NCI-H2107 treated with DMSO at 0.1 percent for 48 hours (cell line): ENCODE data around the gene GPC6.

ENCODE experiments used
- DNase-seq: peaks from one replicate; lab custom pipeline; 2025; ENCODE audit not compliant: unreplicated experiment; lab: John Stamatoyannopoulos, UW

GPC6 gene

DNA sequence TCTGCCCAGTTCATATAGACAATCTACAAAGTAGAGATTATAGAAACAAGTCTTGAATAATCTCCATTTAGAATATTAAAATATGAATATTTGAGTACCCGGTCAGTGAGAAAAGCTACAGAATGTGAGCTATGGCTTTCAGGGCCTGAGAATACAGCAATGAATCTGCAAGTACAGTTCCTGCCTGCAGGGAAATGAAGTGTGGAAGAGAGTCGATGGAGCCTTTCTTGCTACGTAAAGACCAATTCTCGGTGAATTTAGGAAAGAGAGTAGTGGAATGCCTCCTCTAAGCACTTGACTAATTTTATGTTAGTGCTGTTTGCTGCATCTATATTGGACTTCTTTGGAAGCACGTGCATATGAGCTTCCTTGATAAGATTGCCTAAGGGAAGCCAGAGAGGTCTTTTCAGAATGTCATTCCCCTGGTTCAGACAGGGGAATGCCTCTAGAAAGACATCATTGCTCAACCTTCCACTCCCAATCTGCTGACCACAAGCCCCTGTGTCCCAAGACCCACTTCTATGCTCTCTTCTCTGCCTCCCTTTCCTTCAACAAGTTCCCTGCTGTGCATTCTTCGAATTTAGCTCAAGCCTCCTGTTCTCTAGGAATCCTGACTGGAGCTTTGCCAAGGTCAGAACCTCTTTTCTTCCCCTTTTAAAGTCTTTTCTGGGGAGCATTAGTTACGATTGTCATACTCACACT is 41.9 kb downstream of the GPC6 start:
- no peak for DNase-seq

DNA sequence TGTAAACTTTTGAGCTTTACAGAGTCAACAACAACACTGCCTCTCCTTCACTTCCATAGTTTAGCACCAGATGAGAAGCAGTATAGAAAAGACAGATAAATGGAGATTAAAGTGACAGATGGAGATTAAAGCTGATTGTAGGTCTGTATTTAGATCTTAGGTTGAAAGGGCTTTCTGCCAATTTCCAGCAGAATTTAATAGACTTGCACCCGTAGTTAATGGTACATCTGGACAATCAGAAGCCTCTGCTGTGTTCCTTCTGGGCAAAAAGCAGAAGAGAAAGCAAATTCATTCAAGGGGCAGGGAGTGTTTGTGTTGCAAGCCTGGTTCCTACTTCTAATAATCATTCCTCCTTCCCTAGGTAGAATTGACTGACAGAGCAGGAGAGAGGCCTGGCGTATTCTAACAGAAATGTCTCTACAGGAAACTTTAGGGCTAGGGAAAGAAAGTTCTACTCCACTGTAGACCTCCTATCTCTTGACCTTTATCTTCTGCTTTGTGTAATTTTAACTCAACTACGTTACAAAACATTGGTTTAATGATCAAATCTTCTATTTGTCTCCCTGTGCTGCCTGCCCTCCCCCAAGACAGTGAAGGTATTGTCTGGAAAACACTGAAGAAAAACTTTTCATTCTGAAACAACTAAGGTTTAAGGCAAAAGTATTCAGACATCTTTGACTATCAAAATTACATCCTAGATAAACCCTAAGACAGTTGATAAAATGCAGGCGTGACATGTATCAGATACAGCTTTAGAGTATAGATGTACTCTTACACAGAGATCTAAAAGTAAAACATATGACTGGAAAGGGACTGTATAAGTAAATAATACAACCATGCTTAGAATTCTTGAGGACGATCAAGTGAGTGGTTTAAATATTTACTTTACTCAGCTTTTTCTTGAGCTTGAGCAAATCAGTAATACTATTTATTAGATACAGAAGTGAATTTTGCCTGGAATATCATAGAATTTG is 44.4 kb downstream of the GPC6 start:
- DNase-seq, result no peak

DNA sequence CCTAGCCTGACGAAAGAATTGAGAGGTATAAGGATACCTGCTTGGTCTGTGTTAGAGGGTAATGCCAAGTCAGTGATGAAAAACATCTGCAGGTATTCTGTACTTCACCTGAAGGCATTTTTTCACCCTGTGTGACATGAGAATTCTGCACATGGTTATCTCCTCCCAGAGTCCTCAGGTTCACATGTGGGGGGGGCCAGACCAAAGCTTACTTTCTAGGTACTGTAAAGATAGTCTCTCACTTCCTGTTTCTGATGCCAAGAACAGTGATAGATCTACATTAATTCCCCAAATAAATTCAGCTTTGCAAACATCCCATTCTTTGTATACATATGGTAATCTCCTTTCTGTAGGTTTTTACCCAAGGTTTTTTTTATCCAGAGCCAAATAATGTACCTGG is 53.4 kb downstream of the GPC6 start:
- DNase-seq, result no peak

DNA sequence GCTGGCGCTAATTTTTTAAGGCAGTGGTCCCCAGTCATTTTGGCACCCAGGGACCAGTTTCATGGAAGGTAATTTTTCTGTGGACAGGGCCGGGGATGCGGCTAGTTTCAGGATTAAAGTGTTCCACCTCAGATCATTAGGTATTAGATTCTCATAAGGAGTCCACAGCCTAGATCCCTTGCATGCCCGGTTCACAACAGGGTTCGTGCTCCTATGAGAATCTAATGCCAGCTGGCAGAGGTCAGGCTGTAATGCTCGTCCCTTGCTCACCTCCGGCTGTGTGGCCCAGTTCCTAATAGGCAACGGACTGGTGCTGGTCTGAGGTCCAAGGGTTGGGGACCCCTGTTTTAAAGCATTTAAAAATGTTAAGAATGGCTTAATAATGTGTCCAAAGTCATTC is 54.1 kb downstream of the GPC6 start:
- DNase-seq, result no peak

DNA sequence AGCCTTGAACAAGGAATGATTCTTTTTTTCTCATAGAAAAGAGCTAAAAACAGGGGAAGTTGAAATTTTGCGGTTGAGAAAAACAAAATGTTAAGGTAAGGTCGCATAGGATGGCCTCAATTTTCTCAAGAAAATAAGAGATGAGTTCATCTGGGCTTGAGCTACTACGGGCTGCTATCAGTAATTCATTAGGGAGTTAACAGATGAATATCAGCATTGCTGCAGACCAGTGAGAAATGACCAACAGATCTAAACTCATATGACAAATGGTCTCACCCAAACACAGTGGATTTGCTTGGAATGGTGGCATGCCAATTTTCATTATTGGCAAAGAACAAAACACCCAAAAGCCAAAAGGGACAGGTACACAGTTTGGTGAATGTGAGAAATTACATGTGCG is 56.6 kb downstream of the GPC6 start:
- DNase-seq, result no peak

DNA sequence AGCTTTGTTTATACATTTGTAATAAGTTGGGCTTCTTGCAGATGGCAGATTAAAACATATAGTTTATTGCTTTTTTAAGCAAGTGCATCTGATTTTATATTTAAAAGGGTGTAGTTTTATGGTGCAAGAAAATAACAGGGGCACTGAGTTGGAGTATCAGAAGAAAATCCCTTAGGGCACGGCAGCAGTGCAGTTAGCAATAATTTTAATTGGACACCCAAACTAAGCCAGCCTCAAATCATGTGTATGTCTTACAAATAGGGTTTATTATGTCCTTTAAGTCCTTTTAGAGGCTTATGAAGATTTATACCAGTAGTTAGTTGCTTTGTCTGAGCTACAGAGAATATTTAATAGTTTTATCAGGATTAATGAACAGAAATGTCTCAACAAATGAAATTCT is 57.5 kb downstream of the GPC6 start:
- no peak for DNase-seq

- DNase-seq, result no peak
Observed at GRCh38 chr13:93286047-93286446, 59.4 kb downstream of the GPC6 start.

- no peak for DNase-seq
Observed at GRCh38 chr13:93289053-93289452, 62.4 kb downstream of the GPC6 start.

GRCh38 chr13:93289842-93290241 is 63.2 kb downstream of the GPC6 start:
- no peak for DNase-seq

GRCh38 chr13:93290503-93290902 is 63.9 kb downstream of the GPC6 start:
- DNase-seq, result no peak

GRCh38 chr13:93292366-93292765 is 65.8 kb downstream of the GPC6 start:
- no peak for DNase-seq

- no peak for DNase-seq
Observed at GRCh38 chr13:93293710-93294109, 67.1 kb downstream of the GPC6 start.

- no peak for DNase-seq
Observed at GRCh38 chr13:93296584-93296983, 70.0 kb downstream of the GPC6 start.

GRCh38 chr13:93298713-93299112 is 72.1 kb downstream of the GPC6 start:
- DNase-seq, result no peak

DNA sequence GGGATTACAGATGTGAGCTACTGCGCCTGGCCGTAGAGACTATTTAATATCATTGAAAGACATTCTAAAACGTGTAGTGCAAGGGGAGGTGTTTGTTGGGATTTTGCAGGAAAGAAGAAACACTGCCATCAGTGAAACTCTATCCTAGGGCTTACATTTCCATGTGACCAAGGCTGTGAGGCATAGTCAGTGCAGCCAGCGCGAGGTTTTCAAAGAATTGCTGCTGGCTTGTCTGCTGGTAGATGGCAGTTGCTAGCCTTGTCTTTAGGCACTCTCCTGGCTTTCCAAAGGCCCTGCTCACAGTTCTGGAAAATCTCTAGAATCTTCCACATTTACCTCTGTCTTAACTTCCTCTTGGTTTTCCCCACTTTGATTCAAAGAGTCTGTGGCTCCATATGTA is 77.5 kb downstream of the GPC6 start:
- DNase-seq, result no peak

DNA sequence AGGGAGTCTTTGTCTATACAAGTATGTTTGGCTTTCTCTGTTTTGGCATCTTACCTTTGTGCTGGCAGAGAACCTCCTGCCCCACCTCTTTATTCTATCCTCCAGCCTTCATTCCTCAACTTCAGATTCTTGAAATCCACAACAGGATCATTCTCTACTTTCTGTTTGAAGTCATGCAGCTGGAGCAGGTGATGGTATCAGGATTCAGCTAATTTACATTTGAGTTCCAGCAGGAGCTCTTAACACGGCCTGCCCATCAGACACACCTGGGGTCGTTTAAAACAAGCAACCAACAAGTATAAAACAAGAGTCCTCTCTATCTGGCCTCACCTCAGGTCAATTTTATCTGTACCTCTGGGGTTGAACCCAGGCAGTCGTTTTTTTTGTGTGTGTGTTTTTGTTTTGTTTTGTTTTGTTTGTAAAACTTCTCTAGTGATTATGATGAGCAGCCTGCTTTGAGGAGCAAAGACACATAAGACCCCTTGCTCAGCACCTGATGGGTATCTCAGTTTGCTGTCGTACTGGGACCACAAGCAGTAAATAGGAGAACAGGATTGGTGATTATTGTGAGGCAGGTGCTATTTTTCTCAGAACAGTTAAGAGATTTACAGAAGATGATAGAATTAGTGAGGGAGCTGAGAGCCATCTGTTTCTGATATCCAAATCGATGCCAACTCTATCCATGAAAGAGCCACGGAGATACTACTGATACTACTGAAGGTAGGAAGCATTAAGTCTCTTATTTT is 78.4 kb downstream of the GPC6 start:
- DNase-seq, result peak; percentile 57

- DNase-seq, result no peak
Observed at GRCh38 chr13:93305886-93306285, 79.3 kb downstream of the GPC6 start.

DNA sequence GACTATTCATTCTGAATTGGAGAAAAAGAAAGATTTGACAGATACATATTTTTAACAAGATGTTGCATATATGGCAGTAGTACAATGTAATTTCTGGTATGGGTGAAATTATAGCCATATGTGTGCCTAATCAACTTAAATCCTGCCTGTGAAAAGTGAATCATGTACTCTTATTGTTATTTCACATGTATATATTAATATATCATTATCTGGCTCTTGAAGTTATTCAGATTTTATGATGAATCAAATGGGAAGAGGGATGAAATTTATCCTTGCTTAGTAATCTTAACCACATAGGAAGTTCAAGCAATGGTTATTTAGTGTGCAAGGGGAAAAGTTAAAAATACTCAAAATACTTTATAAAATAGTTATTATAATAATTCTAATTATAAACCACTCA is 80.5 kb downstream of the GPC6 start:
- DNase-seq, result no peak

DNA sequence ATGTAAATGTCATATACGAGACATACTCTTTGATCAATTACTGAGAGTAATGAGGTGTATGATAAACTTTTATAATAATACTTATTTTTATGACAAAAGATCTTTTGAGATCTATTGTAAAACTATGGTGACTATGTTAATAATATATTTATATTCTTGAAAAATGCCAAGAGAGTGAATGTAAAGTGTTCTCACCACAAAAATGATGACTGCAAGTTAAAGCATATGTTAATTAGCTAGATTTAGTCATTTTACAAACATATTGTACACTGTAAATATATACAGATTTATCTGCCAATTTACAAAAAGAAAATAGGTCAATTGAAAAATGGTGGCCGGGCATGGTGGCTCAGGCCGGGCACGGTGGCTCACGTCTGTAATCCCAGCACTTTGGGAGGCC is 81.0 kb downstream of the GPC6 start:
- DNase-seq, result no peak

DNA sequence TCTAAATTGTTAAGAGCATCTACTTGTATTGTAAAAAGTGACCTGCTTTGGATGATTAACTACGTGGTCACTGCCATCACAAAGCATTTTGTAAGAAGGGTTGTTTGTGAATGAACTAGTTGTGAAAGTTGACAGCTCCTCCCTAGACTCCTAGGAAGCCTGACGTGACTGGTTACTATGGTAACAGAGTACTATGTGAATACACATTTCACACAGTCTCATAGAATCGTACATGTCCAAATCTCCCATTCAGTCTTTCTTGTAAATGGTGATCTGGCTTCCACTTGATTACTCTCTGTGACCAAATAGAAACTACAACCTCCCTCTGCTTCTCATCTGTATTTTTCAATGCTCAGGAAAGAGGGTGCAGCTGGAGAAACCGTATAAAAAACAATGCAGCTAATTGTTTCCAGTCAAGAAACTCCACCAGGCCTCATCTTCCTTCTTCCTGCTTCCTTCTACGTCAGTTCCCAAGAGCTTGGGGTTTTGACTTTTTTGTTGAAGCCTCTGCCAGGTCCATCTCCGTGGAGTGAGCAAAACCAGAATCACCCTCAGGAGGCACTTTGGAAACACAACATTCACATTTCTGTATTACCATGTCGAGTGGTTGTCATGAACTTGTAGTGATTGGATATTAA is 83.4 kb downstream of the GPC6 start:
- DNase-seq, result no peak

DNA sequence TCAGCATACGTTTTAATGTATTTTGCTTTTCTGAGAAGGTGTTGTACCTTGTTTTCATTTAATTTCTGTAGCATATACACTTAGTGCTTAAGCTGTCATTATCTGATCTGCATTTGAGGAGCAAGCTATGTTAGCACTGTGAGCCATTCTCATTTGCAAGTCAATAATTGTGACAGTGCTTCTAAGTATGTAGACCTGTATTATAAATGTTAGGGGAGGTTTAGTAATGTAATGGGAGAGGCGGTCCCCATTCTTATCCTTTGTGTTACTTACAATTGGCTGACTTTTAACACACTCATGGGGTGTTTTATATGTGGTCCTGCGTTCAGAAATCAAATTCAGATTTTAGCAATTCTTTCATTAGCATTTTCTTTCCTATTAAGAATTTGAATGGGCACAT is 90.2 kb downstream of the GPC6 start:
- DNase-seq, result no peak
